ENCODE measurements around the gene MDH1.
"Not testable (repeated sequence)": the region's sequence is repeated elsewhere in the genome, so short reads cannot be mapped to it uniquely, and the experiment has no call there.

The MDH1 gene

GRCh38 chr2:63594660-63595059 is 5.9 kb downstream of the MDH1 start:
- H3K4me3 ChIP-seq (ENCODE audit: low read depth, low read length), result no peak overlapping the region
- no peak for TF ChIP-seq CTCF (IDR thresholded peaks at IDR 0.05; ENCODE audit: insufficient read depth, low read length, missing control alignments)
- DNase-seq (ENCODE audit: low read depth, low spot score), result no peak
- ChIA-PET CTCF (no interaction called here), POLR2A (no interaction called here)

- no peak overlapping the region for H3K4me3 ChIP-seq (ENCODE audit: low read depth, low read length)
- POLR2A ChIA-PET, result no interaction called here
- CTCF ChIA-PET, result interaction anchor here (0.9 to 1.3 kb wide), 3 partner anchors 10 to 265 kb away, joined by 3 read pairs; no protein-coding TSS in a partner anchor
- TF ChIP-seq CTCF (IDR thresholded peaks at IDR 0.05; ENCODE audit: insufficient read depth, low read length, missing control alignments), result no peak
- no peak for DNase-seq (ENCODE audit: low read depth, low spot score)
Observed at GRCh38 chr2:63596401-63596883, 7.7 kb downstream of the MDH1 start.

GRCh38 chr2:63598981-63599380 is 10.2 kb downstream of the MDH1 start:
- TF ChIP-seq CTCF (IDR thresholded peaks at IDR 0.05; ENCODE audit: insufficient read depth, low read length, missing control alignments), result no peak
- ChIA-PET POLR2A (no interaction called here), CTCF (no interaction called here)
- no peak overlapping the region for H3K4me3 ChIP-seq (ENCODE audit: low read depth, low read length)
- DNase-seq (ENCODE audit: low read depth, low spot score), result no peak

- POLR2A ChIA-PET, result no interaction called here
Observed at GRCh38 chr2:63600881-63601460, 12.2 kb downstream of the MDH1 start.

GRCh38 chr2:63604666-63605065 is 15.9 kb downstream of the MDH1 start:
- no peak for TF ChIP-seq CTCF (IDR thresholded peaks at IDR 0.05; ENCODE audit: insufficient read depth, low read length, missing control alignments)
- ChIA-PET POLR2A (no interaction called here), CTCF (no interaction called here)
- no peak for DNase-seq (ENCODE audit: low read depth, low spot score)
- H3K4me3 ChIP-seq (ENCODE audit: low read depth, low read length), result no peak overlapping the region

More at GRCh38 chr2:63600881-63601460, 12.2 kb downstream of the MDH1 start:
- DNase-seq (ENCODE audit: low read depth, low spot score), result no peak
- no peak overlapping the region for H3K4me3 ChIP-seq (ENCODE audit: low read depth, low read length)
- CTCF ChIA-PET, result interaction anchor here (0.6 to 1.6 kb wide), 2 partner anchors 12 to 38 kb away, joined by 3 to 4 read pairs; no protein-coding TSS in a partner anchor
- TF ChIP-seq CTCF (IDR thresholded peaks at IDR 0.05; ENCODE audit: insufficient read depth, low read length, missing control alignments), result no peak

GRCh38 chr2:63608865-63609264 is 20.1 kb downstream of the MDH1 start:
- H3K4me3 ChIP-seq (ENCODE audit: low read depth, low read length); CTCF ChIA-PET; DNase-seq (ENCODE audit: low read depth, low spot score): not testable (repeated sequence)
- POLR2A ChIA-PET, result interaction anchor here (0.6 kb wide), 1 partner anchor 21 kb away, joined by 3 read pairs; the partner anchor contains the start of gene WDPCP

GRCh38 chr2:63610525-63610924 is 21.8 kb downstream of the MDH1 start:
- no peak for TF ChIP-seq CTCF (IDR thresholded peaks at IDR 0.05; ENCODE audit: insufficient read depth, low read length, missing control alignments)
- ChIA-PET POLR2A (no interaction called here), CTCF (interaction anchor here (0.7 to 0.8 kb wide), 2 partner anchors 236 to 251 kb away, joined by 3 read pairs; no protein-coding TSS in a partner anchor)
- no peak overlapping the region for H3K4me3 ChIP-seq (ENCODE audit: low read depth, low read length)
- no peak for DNase-seq (ENCODE audit: low read depth, low spot score)
